ENCODE data around the gene NLRC4.
"Not testable (repeated sequence)": the region's sequence is repeated elsewhere in the genome, so short reads cannot be mapped to it uniquely, and the experiment has no call there.

The NLRC4 gene

DNA sequence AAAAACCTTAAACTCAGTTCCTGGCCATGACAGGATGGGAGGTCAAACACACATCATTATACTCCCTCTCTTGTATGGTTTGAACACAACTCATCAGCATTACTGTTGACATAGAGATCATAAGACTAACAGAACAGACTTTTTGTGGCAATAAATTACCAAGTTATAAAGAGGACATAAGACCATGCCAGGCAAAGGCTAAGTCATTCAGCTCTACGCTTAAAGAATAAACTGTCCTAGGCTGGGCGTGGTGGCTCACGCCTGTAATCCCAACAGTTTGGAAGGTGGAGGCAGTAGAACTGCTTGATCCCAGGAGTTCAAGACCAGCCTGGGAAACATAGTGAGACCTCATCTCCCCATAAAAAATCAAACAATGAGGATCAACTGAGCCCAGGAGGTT is 16.4 kb downstream of the NLRC4 start:
- DNase-seq (ENCODE audit: low read depth, low spot score), result no peak

DNA sequence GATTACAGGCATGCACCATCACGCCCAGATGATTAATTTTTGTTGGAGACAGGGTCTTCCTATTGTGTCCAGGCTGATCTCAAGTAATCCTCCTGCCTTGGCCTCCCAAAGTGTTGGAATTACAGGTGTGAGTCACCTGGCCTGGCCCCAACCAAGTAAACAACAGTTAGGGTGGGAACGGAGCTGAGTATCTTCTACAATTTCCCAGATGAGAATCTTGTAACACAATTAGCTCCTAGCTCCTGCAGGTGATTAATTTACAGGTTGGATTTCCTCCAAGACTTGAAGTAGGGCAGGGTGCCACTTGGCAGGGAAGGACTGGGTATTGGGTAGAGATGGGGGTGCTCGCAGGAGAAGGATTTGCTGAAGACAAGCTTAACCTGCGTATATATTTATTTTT is 17.8 kb downstream of the NLRC4 start:
- DNase-seq (ENCODE audit: low read depth, low spot score), result no peak

DNA sequence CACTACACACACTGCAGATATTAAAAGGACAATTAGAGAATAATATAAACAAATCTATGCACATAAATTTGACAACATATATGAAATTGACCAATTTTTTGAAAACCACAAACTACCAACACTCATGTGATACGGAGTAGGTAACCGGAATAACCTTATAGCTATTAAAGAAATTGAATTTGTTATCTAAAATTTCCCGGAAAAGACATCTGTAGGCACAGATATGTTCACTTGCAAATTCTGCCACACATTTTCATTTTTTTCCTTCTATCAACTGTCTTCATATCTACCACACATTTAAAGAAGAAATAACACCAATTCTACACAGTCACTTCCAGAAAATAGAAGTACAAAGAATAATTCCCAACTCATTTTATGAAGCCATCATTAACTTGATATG is 22.4 kb downstream of the NLRC4 start:
- no peak for DNase-seq (ENCODE audit: low read depth, low spot score)

DNA sequence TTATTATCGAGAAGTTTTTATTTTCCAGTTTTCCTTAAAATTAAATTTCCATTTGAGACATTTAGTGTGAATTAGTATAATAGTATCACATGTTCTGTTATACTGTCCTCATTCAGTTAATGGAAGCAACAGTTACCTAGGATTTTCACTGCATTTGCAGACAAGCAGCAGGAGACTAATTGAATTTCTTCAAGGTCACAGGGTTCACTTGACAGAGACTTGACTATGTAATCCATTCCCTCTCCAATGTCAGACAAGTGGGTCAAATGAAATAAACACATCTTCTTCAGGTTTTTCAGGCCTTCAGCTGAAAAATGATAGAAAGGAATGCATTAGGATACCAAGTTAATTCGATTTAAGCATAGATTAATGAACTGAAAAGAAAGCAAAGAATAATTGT is 26.7 kb downstream of the NLRC4 start:
- no peak for DNase-seq (ENCODE audit: low read depth, low spot score)

DNA sequence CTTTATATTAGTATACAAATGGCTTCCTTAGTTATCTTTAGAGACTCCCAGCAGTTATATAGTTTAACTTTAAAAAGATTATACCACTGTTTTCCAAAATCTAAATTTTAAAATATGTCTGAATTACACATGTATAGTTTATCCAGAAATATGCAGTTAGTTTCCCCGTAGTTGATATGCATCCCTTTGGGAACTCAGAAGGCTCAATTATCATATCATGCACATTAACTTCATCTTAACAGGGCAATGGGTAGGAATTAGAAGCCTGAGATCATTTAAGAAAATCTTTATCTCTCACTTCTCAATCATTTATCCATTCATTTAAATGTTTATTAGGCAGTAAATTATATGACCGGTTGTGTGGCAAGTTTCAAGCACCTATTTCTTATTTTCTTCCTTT is 27.2 kb downstream of the NLRC4 start:
- no peak for DNase-seq (ENCODE audit: low read depth, low spot score)

DNA sequence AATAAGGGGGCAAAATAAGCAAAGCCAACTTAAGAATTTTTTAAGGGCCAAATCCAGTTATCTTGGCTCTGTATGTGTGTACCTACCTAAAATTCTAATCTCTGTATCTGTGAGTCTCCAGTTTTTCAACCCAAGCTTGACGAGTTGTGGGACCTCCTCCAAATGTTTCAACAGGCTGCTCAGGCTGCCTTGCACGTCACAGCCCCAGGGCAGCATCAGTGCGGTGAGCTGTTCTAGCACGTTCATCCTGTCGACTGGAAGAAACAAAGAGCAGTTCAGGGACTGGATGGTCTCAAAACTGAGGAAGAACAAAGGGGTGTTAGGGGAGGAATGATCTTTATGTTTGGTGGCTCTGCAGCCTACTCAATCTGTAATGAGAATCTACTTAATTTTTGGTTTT is 29.4 kb downstream of the NLRC4 start:
- DNase-seq (ENCODE audit: low read depth, low spot score), result no peak

DNA sequence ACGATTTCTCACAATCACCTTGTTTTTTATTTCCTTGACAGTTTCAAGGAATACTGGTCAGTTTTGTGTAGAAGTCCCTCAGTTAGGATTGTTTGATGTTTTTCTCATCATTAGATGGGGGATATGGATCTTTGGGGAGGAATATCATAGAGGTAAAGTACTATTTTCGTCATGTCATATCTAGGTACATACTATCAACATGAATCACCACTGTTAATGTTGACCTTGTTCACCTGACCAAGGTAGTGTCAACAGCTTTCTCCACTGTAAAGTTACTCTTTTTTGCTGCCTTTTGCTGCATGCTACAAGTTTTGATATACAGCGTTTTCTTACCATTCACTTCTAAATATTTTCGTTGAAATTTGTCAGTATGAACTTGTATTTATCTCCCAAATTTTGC is 32.7 kb downstream of the NLRC4 start:
- no peak for DNase-seq (ENCODE audit: low read depth, low spot score)

DNA sequence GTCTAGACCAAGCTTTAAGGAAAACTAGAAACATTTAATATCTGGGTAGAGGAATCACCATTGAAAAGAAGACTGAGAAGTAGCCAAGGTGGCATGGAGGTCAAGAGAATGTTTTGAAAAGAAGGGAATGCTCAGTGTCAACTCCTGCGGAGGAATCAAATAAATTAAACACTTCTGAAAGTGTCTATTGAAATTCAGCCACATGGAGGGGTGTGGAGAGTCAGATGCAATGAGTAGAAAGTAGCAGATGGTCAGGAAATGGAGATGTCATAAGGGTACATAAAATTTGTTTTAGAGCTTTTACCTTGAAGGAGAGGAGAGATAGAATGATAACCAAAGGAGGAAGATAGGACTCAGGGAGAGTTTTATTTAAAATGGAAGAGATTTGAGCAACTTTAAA is 35.1 kb downstream of the NLRC4 start:
- DNase-seq (ENCODE audit: low read depth, low spot score), result no peak

DNA sequence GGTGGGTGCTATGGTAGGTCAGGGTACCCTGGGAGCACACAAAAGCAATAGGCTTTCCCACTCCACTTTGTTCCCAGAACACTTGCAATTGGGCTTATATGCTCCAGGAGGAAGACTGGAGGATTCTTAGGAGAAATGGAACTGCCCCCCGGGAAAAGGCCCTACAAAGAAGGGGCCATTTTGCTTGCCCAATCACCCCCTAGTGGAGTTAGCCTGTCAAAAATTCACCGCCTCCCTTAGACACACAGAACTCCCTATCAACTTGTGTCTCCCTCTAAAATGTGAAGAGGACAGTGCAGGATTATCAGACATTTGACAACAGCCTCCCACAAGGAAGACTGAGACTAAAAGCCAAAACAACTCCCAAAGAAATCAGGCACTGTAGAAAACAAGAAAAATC is 36.5 kb downstream of the NLRC4 start:
- DNase-seq (ENCODE audit: low read depth, low spot score), result no peak

DNA sequence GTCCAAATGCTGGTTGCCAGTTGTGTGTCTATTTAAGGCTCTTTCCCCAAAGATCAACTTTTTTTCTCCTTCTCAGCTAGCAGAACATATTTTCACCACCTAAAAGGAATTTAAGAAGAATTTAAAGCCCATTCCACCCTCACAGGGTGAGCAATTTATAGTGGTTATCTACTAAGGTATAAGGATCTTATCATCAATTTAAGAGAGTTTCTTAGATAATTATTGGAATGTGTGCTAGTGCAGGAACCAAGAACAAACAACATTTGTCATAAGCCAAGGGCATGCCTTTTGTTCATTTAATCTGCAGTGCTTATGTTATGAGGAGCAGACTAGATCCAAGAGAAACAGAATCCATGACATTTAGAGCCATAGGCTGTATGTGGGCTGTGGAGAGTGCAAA is 37.2 kb downstream of the NLRC4 start:
- DNase-seq (ENCODE audit: low read depth, low spot score), result no peak

DNA sequence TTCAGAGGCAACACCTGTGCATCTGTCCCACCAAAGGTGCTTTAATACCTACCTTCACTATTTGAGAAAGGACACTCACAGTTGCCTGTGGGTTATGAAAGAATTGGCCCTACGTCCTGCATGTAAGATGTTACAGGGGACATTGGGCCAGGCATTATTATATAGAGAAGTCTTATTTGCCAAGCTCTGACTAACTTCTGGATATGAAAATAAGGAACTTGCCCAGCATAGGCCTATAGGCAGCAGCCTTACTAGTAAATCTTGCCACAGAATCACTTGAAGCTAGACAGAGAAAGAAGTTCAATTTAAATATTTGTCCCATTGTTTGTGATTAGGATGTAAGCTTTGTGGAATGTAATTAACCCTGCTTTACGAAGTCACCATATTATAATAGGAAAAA is 41.7 kb downstream of the NLRC4 start:
- no peak for DNase-seq (ENCODE audit: low read depth, low spot score)

DNA sequence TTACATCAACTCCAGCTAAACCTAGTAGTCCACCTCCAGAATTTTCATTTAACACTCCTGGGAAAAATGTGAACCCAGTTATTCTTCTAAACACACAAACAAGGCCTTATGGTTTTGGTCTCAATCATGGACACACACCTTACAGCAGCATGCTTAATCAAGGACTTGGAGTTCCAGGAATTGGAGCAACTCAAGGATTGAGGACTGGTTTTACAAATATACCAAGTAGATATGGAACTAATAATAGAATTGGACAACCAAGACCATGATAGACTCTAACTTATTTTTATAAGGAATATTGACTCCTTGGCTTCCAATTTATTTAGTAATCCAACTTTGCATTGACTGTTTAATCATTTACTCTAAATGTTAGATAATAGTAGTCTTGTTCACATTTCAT is 44.2 kb downstream of the NLRC4 start:
- no peak for DNase-seq (ENCODE audit: low read depth, low spot score)

DNA sequence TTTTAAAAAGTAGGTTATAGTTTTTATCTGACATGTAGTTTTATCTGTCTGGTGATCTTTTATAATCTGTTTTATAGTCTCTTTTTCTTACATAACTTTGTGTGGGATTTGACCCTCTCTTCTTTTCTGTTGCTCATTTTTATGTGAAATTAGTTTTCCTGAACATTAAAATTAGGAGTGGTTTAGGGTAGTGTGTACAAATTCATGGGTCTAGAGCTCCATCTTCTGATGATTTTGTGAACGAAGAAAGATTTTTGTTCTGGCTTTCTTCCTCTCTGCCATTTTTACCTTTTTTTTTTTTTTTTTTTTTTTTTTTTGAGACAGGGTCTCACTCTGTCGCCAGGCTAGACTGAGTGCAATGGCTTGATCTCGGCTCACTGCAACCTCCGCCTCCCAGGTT is 52.4 kb downstream of the NLRC4 start:
- DNase-seq (ENCODE audit: low read depth, low spot score), result no peak

DNA sequence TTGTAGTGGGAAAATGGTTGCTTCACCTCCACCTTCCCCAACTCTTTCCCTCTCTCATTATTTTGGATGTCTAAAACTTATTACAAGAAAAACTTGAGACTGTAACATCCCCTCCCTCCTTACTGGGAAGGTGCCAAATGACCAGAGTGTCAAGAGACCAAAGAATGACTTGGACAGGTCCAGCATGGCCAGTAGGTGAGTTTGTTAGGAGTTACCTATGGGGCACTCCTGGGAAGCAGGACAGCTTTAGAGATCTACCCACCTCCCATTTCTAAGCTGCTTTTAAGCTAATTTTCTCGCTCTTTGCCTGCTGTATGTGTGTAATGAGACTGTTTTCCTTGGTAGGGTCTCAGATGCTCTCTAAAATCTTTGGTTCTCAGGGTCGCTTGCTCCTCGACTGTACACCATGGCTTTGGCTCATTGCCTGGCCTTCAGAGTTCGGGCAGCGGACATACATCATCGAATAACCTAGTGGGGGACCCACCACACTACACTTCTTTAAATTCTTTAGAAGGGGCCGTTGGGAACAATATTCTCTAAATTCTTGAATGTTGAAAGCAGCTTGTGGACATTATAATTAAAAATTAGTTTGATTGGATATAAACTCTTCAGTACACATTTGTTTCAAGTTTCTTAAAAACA is 53.8 kb downstream of the NLRC4 start:
- DNase-seq (ENCODE audit: low read depth, low spot score), result no peak

DNA sequence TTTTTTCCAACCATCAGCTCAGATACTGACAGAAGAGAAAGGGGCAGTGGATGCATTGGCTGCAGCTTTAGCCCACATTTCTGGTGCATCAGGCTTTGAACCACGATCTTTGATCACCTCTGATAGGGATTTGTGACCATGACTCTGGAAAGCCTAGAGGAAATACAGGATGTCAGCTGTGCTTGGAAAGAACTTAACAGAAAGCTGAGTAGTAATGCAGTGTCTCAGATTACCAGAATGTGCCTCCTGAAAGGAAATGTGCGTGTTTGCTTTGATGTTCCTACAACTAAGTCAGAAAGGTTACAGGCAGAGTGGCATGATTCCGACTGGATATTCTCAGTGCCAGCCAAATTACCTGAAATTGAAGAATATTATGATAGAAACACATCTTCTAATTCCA is 61.3 kb downstream of the NLRC4 start:
- DNase-seq (ENCODE audit: low read depth, low spot score), result not testable (repeated sequence)

DNA sequence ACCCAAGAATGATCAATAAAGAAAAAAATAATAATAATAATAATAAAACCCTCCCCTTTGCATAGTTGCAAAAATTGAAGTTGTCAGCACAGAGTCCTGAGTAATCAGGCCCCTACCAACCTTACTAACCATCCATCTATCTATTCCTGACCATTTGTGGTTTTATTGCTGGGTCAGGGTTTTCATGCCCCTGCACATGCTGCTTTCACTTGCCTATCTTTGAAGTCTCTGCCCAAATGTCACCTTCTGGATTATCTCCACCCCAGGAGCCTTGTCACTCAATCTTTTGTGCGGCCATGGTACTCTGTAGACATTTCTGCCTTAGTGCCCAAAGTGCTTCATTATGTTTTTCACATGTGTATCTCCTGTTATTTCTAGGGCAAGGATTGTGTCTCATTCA is 63.9 kb downstream of the NLRC4 start:
- DNase-seq (ENCODE audit: low read depth, low spot score), result no peak

DNA sequence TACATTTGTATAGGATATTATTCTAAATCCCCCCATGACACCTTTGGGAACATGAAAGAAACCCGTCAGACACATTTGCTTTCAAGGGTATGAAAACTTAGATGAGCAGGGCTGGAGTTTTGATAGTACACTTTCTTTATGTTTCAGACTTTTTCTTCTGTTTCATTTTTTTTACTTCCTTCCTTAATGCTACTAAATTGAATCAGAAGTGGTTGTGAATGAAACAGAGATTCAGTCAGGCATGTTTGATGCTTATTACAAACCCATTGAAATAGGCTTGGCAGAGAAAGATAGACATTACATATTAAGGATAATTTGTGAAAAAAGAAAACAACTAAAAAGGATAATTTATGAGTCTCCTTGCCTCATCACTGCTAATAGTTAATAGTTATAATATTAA is 72.3 kb downstream of the NLRC4 start:
- DNase-seq (ENCODE audit: low read depth, low spot score), result no peak

DNA sequence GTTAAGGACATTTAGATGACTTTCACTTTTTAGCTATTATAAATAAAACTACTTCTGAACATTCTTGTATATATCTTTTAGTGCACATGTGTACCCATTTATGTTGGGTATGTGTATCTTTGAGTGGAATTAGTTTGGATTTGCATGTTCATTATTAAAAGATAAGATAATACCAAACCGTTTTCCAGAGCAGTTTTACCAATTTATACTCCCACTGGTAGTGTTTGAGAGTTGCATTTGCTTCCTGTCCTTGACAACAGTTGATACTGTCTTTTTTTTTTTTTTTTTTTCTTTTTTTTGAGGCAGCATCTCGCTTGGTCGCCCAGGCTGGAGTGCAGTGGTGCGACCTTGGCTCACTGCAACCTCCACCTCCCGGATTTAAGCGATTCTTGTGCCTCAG is 75.7 kb downstream of the NLRC4 start:
- DNase-seq (ENCODE audit: low read depth, low spot score), result no peak

DNA sequence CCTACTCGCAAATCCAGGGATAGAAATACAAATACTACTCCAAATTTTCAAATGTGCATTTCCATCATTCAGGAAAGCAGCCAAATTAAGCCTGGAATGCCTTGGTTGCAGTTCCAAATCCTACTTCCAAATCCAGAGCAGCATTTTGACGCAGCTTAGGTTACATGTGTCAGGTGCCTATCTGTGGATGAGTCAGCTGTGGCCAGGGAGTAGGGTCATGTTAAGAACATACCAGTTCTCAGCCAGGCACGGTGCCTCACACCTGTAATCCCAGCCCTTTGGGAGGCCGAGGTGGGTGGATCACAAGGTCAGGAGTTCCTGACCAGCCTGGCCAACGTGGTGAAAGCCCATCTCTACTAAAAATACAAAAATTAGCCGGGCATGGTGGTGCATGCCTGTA is 82.0 kb downstream of the NLRC4 start:
- no peak for DNase-seq (ENCODE audit: low read depth, low spot score)

All from iPS DF 19.7 (cell line).